Subcutaneous abdominal adipose tissue (tissue), 5 donors: ENCODE measurements around the gene RCAN2.

ENCODE experiments used
- H3K27ac ChIP-seq: one replicate; pipeline ENCODE4 v1.7.0; 2013; ENCODE audit warnings: low read depth, mild to moderate bottlenecking, inconsistent platforms, low read length, moderate library complexity
- H3K27me3 ChIP-seq, 5 donors: one replicate each; pipeline ENCODE4 v1.7.0; 2013; ENCODE audit warnings: low read length in 5 of 5, inconsistent platforms in 1 of 5; ENCODE audit not compliant: control insufficient read depth in 5 of 5, insufficient read depth in 4 of 5
- H3K36me3 ChIP-seq, 5 donors: one replicate each; pipeline ENCODE4 v1.7.0; 2013; ENCODE audit warnings: low read length in 5 of 5; ENCODE audit not compliant: control insufficient read depth in 5 of 5, insufficient read depth in 5 of 5
- H3K4me1 ChIP-seq, 5 donors: one replicate each; pipeline ENCODE4 v1.7.0; 2013; ENCODE audit warnings: low read length in 5 of 5, mild to moderate bottlenecking in 3 of 5, moderate library complexity in 1 of 5; ENCODE audit not compliant: control insufficient read depth in 5 of 5, insufficient read depth in 5 of 5
- H3K4me3 ChIP-seq, 5 donors: one replicate each; pipeline ENCODE4 v1.7.0; 2013; ENCODE audit warnings: low read length in 5 of 5, low read depth in 1 of 5
- H3K9ac ChIP-seq, 5 donors: one replicate each; pipeline ENCODE4 v1.7.0; 2013; ENCODE audit warnings: low read length in 5 of 5, mild to moderate bottlenecking in 4 of 5, moderate library complexity in 3 of 5
- H3K9me3 ChIP-seq, 5 donors: one replicate each; pipeline ENCODE4 v1.7.0; 2013; ENCODE audit warnings: low read length in 5 of 5; ENCODE audit not compliant: control insufficient read depth in 5 of 5
- donor health status: healthy.
- donor health status: healthy.
- donor health status: healthy.
- donor health status: healthy.
- donor health status: healthy.

RCAN2 gene

DNA sequence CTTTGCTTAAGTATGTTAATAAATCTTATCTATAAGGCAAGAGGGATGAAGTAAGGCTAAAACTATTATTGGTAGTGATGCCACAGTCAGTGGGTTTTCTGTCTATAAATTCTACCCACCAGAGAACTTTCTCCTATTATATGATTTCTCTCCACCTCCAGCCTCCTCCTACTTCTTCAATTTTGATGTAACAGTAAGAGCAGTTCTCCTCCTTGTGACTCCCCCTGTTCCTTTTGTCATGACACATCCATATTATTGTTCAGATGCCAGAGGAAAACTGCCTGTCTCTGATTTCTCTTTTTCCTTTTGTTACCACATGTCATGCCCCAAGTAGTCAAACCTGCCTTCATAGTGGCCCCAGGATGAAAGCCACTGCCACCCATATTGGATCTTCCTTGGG lies 9.1 kb upstream of the RCAN2 start:
- Histone ChIP-seq H3K4me1 (peaks cover 0 to 3% (median 0%) of the 10 kb centered on the region in 5 donors), H3K9ac (no peak overlapping the region), H3K9me3 (no peaks in the 10 kb centered on the region), H3K27me3 (no peaks in the 10 kb centered on the region), H3K36me3 (no peaks in the 10 kb centered on the region), H3K27ac (no peak overlapping the region), H3K4me3 (no peak overlapping the region)

GRCh38 chr6:46491628-46492547 lies 639 bp upstream of the RCAN2 start:
- no peaks in the 10 kb centered on the region for H3K36me3 ChIP-seq
- H3K4me3 ChIP-seq = peak overlapping the region; percentile 57 to 79 (median 73)
- peaks cover 0 to 18% (median 15%) of the 10 kb centered on the region in 5 donors for H3K4me1 ChIP-seq
- H3K27me3 ChIP-seq = peaks cover 0 to 14% (median 7%) of the 10 kb centered on the region in 5 donors
- no peak overlapping the region for H3K27ac ChIP-seq
- H3K9me3 ChIP-seq = no peaks in the 10 kb centered on the region
- H3K9ac ChIP-seq = peak overlapping the region in 3 of 5 donors; percentile 25 to 41 (median 30)

GRCh38 chr6:46490425-46491200 lies 636 bp downstream of the RCAN2 start:
- Histone ChIP-seq H3K9ac (peak overlapping the region in 1 of 5 donors; percentile 45), H3K36me3 (no peaks in the 10 kb centered on the region), H3K27me3 (peaks cover 0 to 14% (median 7%) of the 10 kb centered on the region in 5 donors), H3K4me1 (peaks cover 0 to 18% (median 15%) of the 10 kb centered on the region in 5 donors), H3K9me3 (no peaks in the 10 kb centered on the region), H3K27ac (no peak overlapping the region), H3K4me3 (peak overlapping the region; percentile 69 to 79 (median 73))

- H3K27ac ChIP-seq = no peak overlapping the region
- no peaks in the 10 kb centered on the region for H3K9me3 ChIP-seq
- H3K4me3 ChIP-seq = no peak overlapping the region
- H3K9ac ChIP-seq = no peak overlapping the region
- H3K27me3 ChIP-seq = peaks cover 0 to 18% (median 7%) of the 10 kb centered on the region in 5 donors
- no peaks in the 10 kb centered on the region for H3K36me3 ChIP-seq
- peaks cover 0 to 8% (median 5%) of the 10 kb centered on the region in 5 donors for H3K4me1 ChIP-seq
Observed at GRCh38 chr6:46486181-46486580, 5.1 kb downstream of the RCAN2 start.

GRCh38 chr6:46484081-46484820 lies 7.0 kb downstream of the RCAN2 start:
- no peaks in the 10 kb centered on the region for H3K4me1 ChIP-seq
- no peak overlapping the region for H3K4me3 ChIP-seq
- no peak overlapping the region for H3K9ac ChIP-seq

GRCh38 chr6:46476301-46476700 lies 14.9 kb downstream of the RCAN2 start:
- H3K36me3 ChIP-seq = no peaks in the 10 kb centered on the region
- H3K9ac ChIP-seq = no peak overlapping the region
- no peak overlapping the region for H3K27ac ChIP-seq
- no peaks in the 10 kb centered on the region for H3K27me3 ChIP-seq
- no peaks in the 10 kb centered on the region for H3K4me1 ChIP-seq
- H3K9me3 ChIP-seq = no peaks in the 10 kb centered on the region
- H3K4me3 ChIP-seq = no peak overlapping the region

More at GRCh38 chr6:46484081-46484820, 7.0 kb downstream of the RCAN2 start:
- Histone ChIP-seq H3K27ac (no peak overlapping the region), H3K27me3 (peaks cover 0 to 8% (median 0%) of the 10 kb centered on the region in 5 donors), H3K36me3 (no peaks in the 10 kb centered on the region), H3K9me3 (no peaks in the 10 kb centered on the region)

DNA sequence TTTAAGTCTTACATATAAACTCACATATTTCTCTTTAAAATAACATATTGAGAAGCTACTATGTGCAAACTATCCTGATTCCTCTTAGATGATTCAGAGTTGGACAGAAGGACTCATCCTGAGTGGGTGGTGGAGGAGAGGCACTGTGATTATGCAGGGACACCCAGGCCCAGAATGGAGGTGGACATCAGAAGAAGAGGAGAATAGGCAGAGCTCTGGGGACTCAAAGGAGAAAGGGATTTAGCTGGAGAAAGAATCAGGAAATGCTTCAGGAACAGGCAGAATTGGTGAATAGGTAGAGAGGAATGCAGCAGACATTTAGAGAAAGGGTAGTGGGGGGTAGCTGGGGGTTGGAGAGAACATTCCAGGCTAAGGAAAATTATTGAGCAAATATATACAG lies 17.4 kb downstream of the RCAN2 start:
- H3K27me3 ChIP-seq = no peaks in the 10 kb centered on the region
- no peaks in the 10 kb centered on the region for H3K4me1 ChIP-seq
- H3K9me3 ChIP-seq = no peaks in the 10 kb centered on the region
- no peak overlapping the region for H3K9ac ChIP-seq
- H3K36me3 ChIP-seq = no peaks in the 10 kb centered on the region
- no peak overlapping the region for H3K27ac ChIP-seq
- no peak overlapping the region for H3K4me3 ChIP-seq

GRCh38 chr6:46472243-46472642 lies 19.0 kb downstream of the RCAN2 start:
- H3K27ac ChIP-seq = no peak overlapping the region
- no peak overlapping the region for H3K4me3 ChIP-seq
- H3K4me1 ChIP-seq = no peaks in the 10 kb centered on the region
- no peaks in the 10 kb centered on the region for H3K9me3 ChIP-seq
- peaks cover 0 to 4% (median 0%) of the 10 kb centered on the region in 5 donors for H3K27me3 ChIP-seq
- H3K36me3 ChIP-seq = no peaks in the 10 kb centered on the region
- H3K9ac ChIP-seq = no peak overlapping the region

DNA sequence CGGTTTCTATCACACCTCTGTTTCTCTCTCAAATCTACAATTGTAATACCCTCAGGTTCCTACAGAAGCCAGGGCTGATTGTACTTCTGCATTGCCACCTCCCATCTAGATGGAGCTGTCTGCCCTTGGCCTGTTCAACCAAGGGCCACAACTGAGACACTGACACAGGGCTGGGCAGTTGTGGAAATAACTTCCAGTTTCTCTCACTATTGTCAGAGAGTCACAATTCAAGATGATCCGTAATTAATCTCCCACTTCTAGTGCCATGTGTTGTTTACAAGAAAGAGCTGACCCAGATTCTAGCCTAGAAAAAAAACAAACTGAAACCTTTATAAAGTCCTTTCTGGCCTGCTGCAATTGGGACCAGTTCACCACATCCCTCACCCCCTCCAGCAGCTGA lies 22.2 kb downstream of the RCAN2 start:
- Histone ChIP-seq H3K36me3 (no peaks in the 10 kb centered on the region), H3K27me3 (peaks cover 0 to 4% (median 0%) of the 10 kb centered on the region in 5 donors), H3K4me1 (peaks cover 0 to 2% (median 0%) of the 10 kb centered on the region in 5 donors), H3K9me3 (no peaks in the 10 kb centered on the region), H3K27ac (no peak overlapping the region), H3K9ac (no peak overlapping the region), H3K4me3 (no peak overlapping the region)
